ENCODE results near the gene SERTAD3. TPM values are rescaled to one million over a fixed set of nuclear protein-coding genes. Genes with fewer than 3 reads are reported as not detected.

Gene SERTAD3
- total and polyA plus RNA-seq, 10 of the 15 experiments (the other 5 are each of a cell fraction or from before 2014, with no cell fraction given): 4.2 to 22.4 (median 13.7) TPM

DNA sequence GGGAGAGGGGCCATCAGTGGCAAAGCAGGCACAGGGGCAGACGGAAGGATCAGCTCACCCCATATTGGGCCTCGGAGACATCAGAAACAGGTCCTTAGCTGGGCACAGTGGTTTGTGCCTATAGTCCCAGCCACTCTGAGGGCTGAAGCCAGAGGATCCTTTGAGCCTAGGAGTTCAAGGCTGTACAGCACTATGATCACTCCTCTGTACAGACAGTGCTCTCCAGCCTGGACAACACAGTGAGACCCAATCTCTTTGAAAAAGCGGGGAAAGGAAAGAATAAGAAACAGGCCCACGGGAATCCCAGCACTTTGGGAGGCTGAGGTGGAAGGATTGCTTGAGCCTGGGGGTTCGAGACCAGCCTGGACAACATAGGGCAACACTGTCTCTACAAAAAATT is 24.4 kb downstream of the SERTAD3 start:
- Histone ChIP-seq H3K9me3 (replicated peaks; ENCODE audit: control insufficient read depth, insufficient read depth, low read length) (no peaks in the 10 kb centered on the region), H4K20me1 (ENCODE audit: control insufficient read depth, insufficient read depth) (no peaks in the 10 kb centered on the region), H3K27me3 (replicated peaks in 1 of 2; ENCODE audit: control insufficient read depth in 2 of 2, insufficient read depth in 2 of 2, low read length in 1 of 2) (no peaks in the 10 kb centered on the region), H3K79me2 (ENCODE audit: control insufficient read depth, insufficient read depth, low read length) (peaks cover 22% of the 10 kb centered on the region), H3K4me3 (no peak overlapping the region), H3K27ac (ENCODE audit: control insufficient read depth, insufficient read depth) (no peak overlapping the region), H3K4me1 (ENCODE audit: control insufficient read depth, insufficient read depth, low read length) (peaks cover 22% of the 10 kb centered on the region), H2AFZ (ENCODE audit: control insufficient read depth, low read depth, low read length) (no peak overlapping the region), H3K36me3 (ENCODE audit: control insufficient read depth in 2 of 2, insufficient read depth in 2 of 2, low read length in 1 of 2) (peaks cover 0 to 6% of the 10 kb centered on the region in 2 experiments; a peak in 2 of 4 replicates), H3K4me2 (ENCODE audit: control insufficient read depth, insufficient read depth) (no peak overlapping the region), H3K9ac (ENCODE audit: control insufficient read depth, insufficient read depth, low read length) (no peak overlapping the region)
- ATAC-seq: no peak
- no peak for TF ChIP-seq TCF7 (IDR thresholded peaks at IDR 0.05; ENCODE audit: borderline replicate concordance)
- TF ChIP-seq, protein P1, sequence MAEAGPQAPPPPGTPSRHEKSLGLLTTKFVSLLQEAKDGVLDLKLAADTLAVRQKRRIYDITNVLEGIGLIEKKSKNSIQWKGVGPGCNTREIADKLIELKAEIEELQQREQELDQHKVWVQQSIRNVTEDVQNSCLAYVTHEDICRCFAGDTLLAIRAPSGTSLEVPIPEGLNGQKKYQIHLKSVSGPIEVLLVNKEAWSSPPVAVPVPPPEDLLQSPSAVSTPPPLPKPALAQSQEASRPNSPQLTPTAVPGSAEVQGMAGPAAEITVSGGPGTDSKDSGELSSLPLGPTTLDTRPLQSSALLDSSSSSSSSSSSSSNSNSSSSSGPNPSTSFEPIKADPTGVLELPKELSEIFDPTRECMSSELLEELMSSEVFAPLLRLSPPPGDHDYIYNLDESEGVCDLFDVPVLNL (IDR thresholded peaks at IDR 0.05; ENCODE audit: low read depth, low read length): no peak
- TF ChIP-seq TAF1 (IDR thresholded peaks at IDR 0.05; ENCODE audit: borderline replicate concordance, low read depth, low read length): no peak
- no peak for TF ChIP-seq ATF7 (IDR thresholded peaks at IDR 0.05; ENCODE audit: low read depth)
- no peak for TF ChIP-seq HCFC1 (IDR thresholded peaks at IDR 0.05; ENCODE audit: low read length)
- no peak for TF ChIP-seq PRDM15 (CRISPR knock-in tag; IDR thresholded peaks at IDR 0.05)
- TF ChIP-seq ZBTB4 (CRISPR knock-in tag; IDR thresholded peaks at IDR 0.05): no peak
- TF ChIP-seq KAT2A (conservative IDR thresholded peaks at IDR 0.05; ENCODE audit: control insufficient read depth, low read depth, low read length): no peak
- no peak for TF ChIP-seq DPF2 (IDR thresholded peaks at IDR 0.05)
- no peak for TF ChIP-seq KLF5 (IDR thresholded peaks at IDR 0.05; ENCODE audit: partially characterized antibody)
- TF ChIP-seq SUZ12 (IDR thresholded peaks at IDR 0.05; ENCODE audit: unreplicated experiment): no peak
- POLR2A ChIA-PET: interaction anchor here (0.6 to 5.5 kb wide), 10 partner anchors 9 to 24 kb away, joined by 3 to 55 read pairs (median 8); partner anchors contain the start of gene SERTAD3
- intact Hi-C loops (cut with micrococcal nuclease; ENCODE audit: unreplicated experiment) (loop anchor here (5.0 kb wide), 1 partner anchor 62 kb away; no protein-coding TSS in a partner anchor), in situ Hi-C loops (cut with MboI) (no loop called here)
- 88% methylated on average over 5 of the region's 5 CpGs for WGBS (ENCODE audit: insufficient coverage, insufficient replicate concordance, low lambda C conversion rate, missing lambda C conversion rate)
- RAD21 ChIA-PET (ENCODE audit: unreplicated experiment): interaction anchor here (0.6 to 2.7 kb wide), 7 partner anchors 8 to 115 kb away, joined by 5 to 35 read pairs (median 15); partner anchors contain the start of genes BLVRB and SERTAD3
- no peak for DNase-seq (ENCODE audit: low read depth, low spot score)
- no peak for FAIRE-seq
- SMC1A ChIA-PET (ENCODE audit: uncharacterized antibody, unreplicated experiment): interaction anchor here (0.7 to 2.3 kb wide), 12 partner anchors 8 to 114 kb away, joined by 3 to 35 read pairs (median 6); partner anchors contain the start of genes BLVRB and SERTAD3
- no TSS peak for BruUV-seq (replicated peaks)
- CTCF ChIA-PET: interaction anchor here (1.2 to 7.1 kb wide), 13 partner anchors 9 to 184 kb away, joined by 3 to 67 read pairs (median 8); partner anchors contain the start of genes BLVRB, C19orf47, PLD3 and SERTAD3

Data from GM12878 (cell line).